ENCODE results near the gene CCDC17.

CCDC17 gene

GRCh38 chr1:45583666-45584350 is 40.0 kb downstream of the CCDC17 start, which contains the start of gene NASP:
TSS of gene NASP (plus strand) at chr1:45584041. CDS start at chr1:45584147, 106 bp downstream.
- DNase-seq (ENCODE audit: low read depth in 2 of 2): peak; percentile 86 to 90

DNA sequence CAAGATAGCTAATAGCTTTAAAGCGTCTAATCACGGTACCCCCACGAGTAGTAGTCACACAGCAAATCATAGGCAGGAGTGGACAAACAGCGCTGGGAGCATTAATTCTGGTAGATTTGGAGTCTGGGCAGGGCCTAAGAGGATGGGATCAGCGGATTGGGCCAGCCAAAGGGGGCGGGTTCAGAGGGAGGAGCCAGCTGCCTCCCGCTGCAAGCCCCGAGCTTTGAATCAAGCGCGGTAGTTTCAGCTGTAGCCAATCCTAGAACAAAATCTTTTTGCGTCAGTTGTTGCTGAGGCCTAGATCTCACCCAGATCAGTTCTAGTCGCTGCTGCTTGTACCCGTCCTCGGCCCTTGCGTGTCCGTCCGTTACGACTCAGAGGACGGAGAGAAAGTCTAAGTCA is 40.6 kb downstream of the CCDC17 start:
- peak; percentile 79 to 88 for DNase-seq (ENCODE audit: low read depth in 2 of 2)

DNA sequence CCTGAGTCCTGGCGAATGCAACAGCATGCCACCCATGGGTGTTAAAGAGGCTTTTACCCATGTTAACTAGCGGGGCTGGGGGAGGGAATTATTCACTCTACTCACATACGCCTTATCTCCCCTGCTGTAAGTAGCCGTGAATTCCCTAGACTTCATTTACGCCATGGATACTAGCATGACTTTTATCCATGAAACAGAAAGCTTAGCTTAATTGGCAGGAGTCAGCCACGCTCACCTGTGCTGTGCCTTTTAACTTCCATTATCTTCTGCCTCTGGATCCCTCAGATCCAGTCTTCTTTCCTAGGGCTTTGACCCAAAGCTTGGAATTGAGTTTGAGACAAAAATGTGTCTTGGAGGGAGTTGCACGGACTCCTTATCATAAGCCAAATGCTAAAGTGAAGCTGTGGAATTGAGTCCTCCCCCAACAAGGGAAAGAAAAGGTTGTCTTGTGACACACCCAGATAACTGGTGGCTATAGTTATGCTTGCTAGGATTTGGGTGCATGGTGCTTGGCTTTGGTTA is 49.7 kb downstream of the CCDC17 start:
- no peak for DNase-seq (ENCODE audit: low read depth in 2 of 2)

GRCh38 chr1:45573231-45573804 is 50.5 kb downstream of the CCDC17 start:
- no peak for DNase-seq (ENCODE audit: low read depth in 2 of 2)

GRCh38 chr1:45570631-45571030 is 53.2 kb downstream of the CCDC17 start:
- DNase-seq (ENCODE audit: low read depth in 2 of 2): no peak

All from stimulated activated CD8-positive, alpha-beta memory T cell treated with anti-CD3 and anti-CD28 coated beads, Interleukin-2, amount 100 ng/mL, for 1 hour (primary cell).